Measurements from ENCODE around the gene COX6B2.

DNA sequence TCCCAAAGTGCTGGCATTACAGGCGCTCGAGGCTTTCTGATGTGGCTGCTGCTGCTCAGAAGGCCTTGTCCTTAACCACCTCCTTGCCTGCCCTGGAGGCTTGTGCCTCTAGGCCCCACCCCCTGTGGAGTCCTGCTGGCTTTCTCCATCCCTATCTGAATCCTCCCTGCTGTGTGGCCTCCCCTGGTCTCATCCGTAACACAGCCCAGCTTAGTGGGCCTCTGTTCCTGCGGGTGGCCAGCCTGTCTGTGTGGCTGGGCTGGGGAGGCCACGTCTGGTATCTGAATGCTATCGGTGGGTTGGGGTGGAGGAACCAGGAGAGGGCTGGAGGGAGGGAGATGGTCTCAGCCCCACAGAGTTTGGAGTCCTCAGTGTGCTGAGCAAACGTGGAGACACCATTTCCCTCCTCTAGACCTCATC is 36.0 kb upstream of the COX6B2 start:
- no peak for TF ChIP-seq CTCF (conservative IDR thresholded peaks at IDR 0.05 in 1 of 2, IDR thresholded peaks at IDR 0.05 in 1 of 2; ENCODE audit: low read depth in 1 of 2, low read length in 2 of 2)
- no peak for TF ChIP-seq EZH2 (IDR thresholded peaks at IDR 0.05; ENCODE audit: low read length, missing control alignments)
